ENCODE results near the gene ARMC9. TPM values are rescaled to one million over a fixed set of nuclear protein-coding genes. Genes with fewer than 3 reads are reported as not detected.

ARMC9 gene
- total RNA-seq, 6 donors from 2014 or later = 26.7 to 145 (median 61.0) TPM

GRCh38 chr2:231332388-231332787 lies 134.0 kb downstream of the ARMC9 start:
- no peaks in the 10 kb centered on the region for H3K4me1 ChIP-seq
- DNase-seq = no peak
- WGBS, 2 donors = 90 to 93% methylated on average over 3 to 6 of the region's 6 CpGs
- no peak overlapping the region for H3K4me3 ChIP-seq
- no peaks in the 10 kb centered on the region for H3K9me3 ChIP-seq
- H3K27ac ChIP-seq = no peak overlapping the region
- ATAC-seq (ENCODE audit: low FRiP score in 2 of 2) = no peak
- H3K36me3 ChIP-seq = peaks cover 0 to 11% (median 10%) of the 10 kb centered on the region in 4 donors
- TF ChIP-seq EP300 (IDR thresholded peaks at IDR 0.05) = no peak
- TF ChIP-seq POLR2AphosphoS5 (IDR thresholded peaks at IDR 0.05) = no peak
- TF ChIP-seq, protein P1, sequence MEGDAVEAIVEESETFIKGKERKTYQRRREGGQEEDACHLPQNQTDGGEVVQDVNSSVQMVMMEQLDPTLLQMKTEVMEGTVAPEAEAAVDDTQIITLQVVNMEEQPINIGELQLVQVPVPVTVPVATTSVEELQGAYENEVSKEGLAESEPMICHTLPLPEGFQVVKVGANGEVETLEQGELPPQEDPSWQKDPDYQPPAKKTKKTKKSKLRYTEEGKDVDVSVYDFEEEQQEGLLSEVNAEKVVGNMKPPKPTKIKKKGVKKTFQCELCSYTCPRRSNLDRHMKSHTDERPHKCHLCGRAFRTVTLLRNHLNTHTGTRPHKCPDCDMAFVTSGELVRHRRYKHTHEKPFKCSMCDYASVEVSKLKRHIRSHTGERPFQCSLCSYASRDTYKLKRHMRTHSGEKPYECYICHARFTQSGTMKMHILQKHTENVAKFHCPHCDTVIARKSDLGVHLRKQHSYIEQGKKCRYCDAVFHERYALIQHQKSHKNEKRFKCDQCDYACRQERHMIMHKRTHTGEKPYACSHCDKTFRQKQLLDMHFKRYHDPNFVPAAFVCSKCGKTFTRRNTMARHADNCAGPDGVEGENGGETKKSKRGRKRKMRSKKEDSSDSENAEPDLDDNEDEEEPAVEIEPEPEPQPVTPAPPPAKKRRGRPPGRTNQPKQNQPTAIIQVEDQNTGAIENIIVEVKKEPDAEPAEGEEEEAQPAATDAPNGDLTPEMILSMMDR (IDR thresholded peaks at IDR 0.05) = no peak
- TF ChIP-seq POLR2A (IDR thresholded peaks at IDR 0.05) = no peak
- no peaks in the 10 kb centered on the region for H3K27me3 ChIP-seq

DNA sequence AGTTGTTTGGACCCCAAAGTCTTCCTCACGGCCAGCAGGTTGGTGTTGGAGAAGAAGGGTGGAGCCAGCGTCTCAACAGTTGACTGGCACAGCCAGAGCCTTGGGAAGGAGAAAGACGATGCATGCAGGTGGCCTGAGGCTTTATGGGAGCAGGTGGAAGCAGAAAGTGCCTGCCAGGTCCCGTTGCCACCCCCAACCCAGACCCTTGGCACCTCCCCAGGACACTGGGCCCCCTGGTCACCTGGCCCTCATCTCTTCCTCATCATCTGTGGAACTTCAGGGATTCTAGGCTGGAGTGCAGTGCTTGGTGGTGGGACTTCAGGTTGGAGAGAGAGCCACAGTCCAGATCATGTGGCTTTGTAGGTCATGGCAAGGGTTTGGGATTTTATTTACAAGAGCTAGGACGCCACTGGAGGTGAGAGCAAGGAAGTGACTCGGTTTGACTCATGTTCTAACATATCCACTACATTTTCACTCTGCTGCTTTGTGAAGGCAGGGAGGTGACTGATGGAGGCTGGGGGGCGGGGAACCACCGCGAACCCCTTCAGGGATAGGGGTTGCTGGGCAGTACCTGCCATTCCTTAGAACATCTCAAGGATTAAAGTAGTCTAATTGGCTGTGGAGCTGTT lies 134.6 kb downstream of the ARMC9 start:
- WGBS, 2 donors = 90 to 97% methylated on average over 6 to 9 of the region's 9 CpGs
- no peak overlapping the region for H3K27ac ChIP-seq
- TF ChIP-seq EP300 (IDR thresholded peaks at IDR 0.05) = no peak
- TF ChIP-seq POLR2A (IDR thresholded peaks at IDR 0.05) = no peak
- no peak for TF ChIP-seq POLR2AphosphoS5 (IDR thresholded peaks at IDR 0.05)
- TF ChIP-seq, protein P1 (IDR thresholded peaks at IDR 0.05) = no peak
- no peaks in the 10 kb centered on the region for H3K4me1 ChIP-seq
- no peaks in the 10 kb centered on the region for H3K9me3 ChIP-seq
- DNase-seq = no peak
- no peaks in the 10 kb centered on the region for H3K27me3 ChIP-seq
- H3K36me3 ChIP-seq = peaks cover 0 to 11% (median 10%) of the 10 kb centered on the region in 4 donors
- no peak overlapping the region for H3K4me3 ChIP-seq
- ATAC-seq (ENCODE audit: low FRiP score in 2 of 2) = no peak

DNA sequence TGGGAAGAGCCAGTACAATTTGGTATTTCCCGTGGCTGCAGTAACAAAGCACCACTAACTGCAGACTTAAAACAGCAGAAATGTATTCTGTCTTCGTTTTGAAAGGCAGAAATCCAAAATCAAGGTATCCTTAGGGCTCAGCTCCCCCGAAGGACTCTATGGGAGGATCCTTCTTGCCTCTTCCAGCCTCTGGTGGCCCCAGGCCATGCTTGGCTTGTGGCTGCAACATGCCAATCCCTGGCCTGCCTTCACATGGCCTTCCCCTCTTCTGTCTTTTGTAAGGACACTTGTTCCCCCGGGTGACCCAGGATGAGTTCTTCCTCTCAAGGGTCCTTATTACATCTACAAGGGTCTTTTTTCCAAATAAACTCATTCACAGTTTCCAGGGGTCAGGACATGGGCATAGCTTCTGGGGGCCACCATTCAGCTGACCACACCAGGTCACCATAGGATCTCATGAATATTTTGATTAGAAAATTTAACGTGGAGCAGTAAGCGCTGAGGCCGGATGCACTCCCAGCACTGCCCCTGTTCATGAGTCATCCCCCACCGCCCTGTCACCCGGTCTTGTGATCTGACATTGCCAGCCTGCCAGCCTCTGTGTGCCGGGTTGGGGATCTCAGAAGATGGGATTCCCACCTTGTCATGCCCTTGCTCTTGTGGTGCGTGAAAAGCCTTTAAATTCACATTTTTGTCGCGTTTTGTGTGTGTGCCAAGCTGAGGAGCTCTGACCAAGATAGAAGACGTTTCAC lies 135.9 kb downstream of the ARMC9 start:
- Histone ChIP-seq H3K4me1 (no peaks in the 10 kb centered on the region), H3K4me3 (no peak overlapping the region), H3K9me3 (no peaks in the 10 kb centered on the region), H3K36me3 (peaks cover 0 to 11% (median 10%) of the 10 kb centered on the region in 4 donors), H3K27ac (peak overlapping the region in 1 of 4 donors; percentile 8), H3K27me3 (no peaks in the 10 kb centered on the region)
- DNase-seq = peak in 1 of 2 donors; percentile 42
- peak in 1 of 2 donors; percentile 52 for ATAC-seq (ENCODE audit: low FRiP score in 2 of 2)
- TF ChIP-seq POLR2A (IDR thresholded peaks at IDR 0.05) = peak in 1 of 4 donors; percentile 20
- TF ChIP-seq POLR2AphosphoS5 (IDR thresholded peaks at IDR 0.05) = no peak
- no peak for TF ChIP-seq EP300 (IDR thresholded peaks at IDR 0.05)
- TF ChIP-seq, protein P1 (IDR thresholded peaks at IDR 0.05) = no peak
- 87 to 90% methylated on average over 14 of the region's 14 CpGs for WGBS, 2 donors

DNA sequence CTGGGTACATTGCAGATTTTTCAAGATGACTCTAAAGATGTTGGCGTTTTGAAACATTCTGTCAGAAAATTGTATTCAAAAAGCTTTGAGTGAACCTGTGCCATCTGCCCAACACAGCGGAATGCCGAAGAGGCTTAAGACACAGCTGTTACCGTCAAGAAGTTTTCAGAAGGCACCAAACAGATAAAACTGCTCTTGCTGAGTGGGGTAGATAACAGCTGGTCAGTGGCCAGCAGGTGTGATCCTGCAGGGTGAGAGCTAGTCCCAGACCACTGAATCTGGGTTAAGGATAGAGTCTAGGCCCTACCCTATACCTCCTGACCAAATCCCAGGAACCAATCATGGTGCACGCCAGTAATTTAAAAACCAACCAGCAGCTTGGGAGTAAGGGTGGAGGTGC lies 136.6 kb downstream of the ARMC9 start:
- Histone ChIP-seq H3K4me1 (no peaks in the 10 kb centered on the region), H3K4me3 (no peak overlapping the region), H3K27me3 (no peaks in the 10 kb centered on the region), H3K9me3 (no peaks in the 10 kb centered on the region), H3K36me3 (peaks cover 0 to 11% (median 10%) of the 10 kb centered on the region in 4 donors), H3K27ac (peak overlapping the region in 1 of 4 donors; percentile 8)
- no peak for TF ChIP-seq POLR2A (IDR thresholded peaks at IDR 0.05)
- TF ChIP-seq EP300 (IDR thresholded peaks at IDR 0.05) = no peak
- TF ChIP-seq POLR2AphosphoS5 (IDR thresholded peaks at IDR 0.05) = no peak
- TF ChIP-seq, protein P1 (IDR thresholded peaks at IDR 0.05) = no peak
- DNase-seq = no peak
- WGBS, 2 donors = 93 to 97% methylated on average over 5 of the region's 5 CpGs
- ATAC-seq (ENCODE audit: low FRiP score in 2 of 2) = no peak

Data from upper lobe of left lung (tissue), 6 donors.